Mesodermal cell (in vitro differentiated cells): ENCODE results near the gene INSC.
A peak's percentile ranks its signal among the peaks of the same experiment; 100 is the strongest.

Source experiments
- H3K27ac ChIP-seq: 2 replicates; pipeline ENCODE4 v1.7.0; 2013; ENCODE audit warnings: mild to moderate bottlenecking, low read depth, low read length, moderate library complexity; ENCODE audit not compliant: severe bottlenecking
- H3K36me3 ChIP-seq: 2 replicates; pipeline ENCODE4 v1.7.1; 2013; ENCODE audit warnings: mild to moderate bottlenecking, low read length, moderate library complexity; ENCODE audit not compliant: control insufficient read depth, insufficient read depth
- H3K4me1 ChIP-seq: one replicate; pipeline ENCODE4 v1.7.1; 2013; ENCODE audit warnings: mild to moderate bottlenecking, low read length; ENCODE audit not compliant: insufficient read depth, control insufficient read depth, poor library complexity, severe bottlenecking
- H3K4me3 ChIP-seq: 2 replicates; pipeline ENCODE4 v1.7.0; 2013; ENCODE audit warnings: low read length, control low read depth, mild to moderate bottlenecking; ENCODE audit not compliant: insufficient read depth, poor library complexity, severe bottlenecking; ENCODE audit errors: extremely low read depth
- H3K9me3 ChIP-seq: 2 replicates; pipeline ENCODE4 v1.7.1; 2013; ENCODE audit warnings: mild to moderate bottlenecking, low read length, moderate library complexity; ENCODE audit not compliant: control insufficient read depth
- WGBS, 2 experiments: methylation state at CpG; one replicate each; pipeline ENCODE4 v1.1.5; 2013; ENCODE audit warnings: missing lambda C conversion rate in 2 of 2; ENCODE audit not compliant: insufficient coverage in 2 of 2; 5-methylcytosine and 5-hydroxymethylcytosine counted together

The INSC gene

DNA sequence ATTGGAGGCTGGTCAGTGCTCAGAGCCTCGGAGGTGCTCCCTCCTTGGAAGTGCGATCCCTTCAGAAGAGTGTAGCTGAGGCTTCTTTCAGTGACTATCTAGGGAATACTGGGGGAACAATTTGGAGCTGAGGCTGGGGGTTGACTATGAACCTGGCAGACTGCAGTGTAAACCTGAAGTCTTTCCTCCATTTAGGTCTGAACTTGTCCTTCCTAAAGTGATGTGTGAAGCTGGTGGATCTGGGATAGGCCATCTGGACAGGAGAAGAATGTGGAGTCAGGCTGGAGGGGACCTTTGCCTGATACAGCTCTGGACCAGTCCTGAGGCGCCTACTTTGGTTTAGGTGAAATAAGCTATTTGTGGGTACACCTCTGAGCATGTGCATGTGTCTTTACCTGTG lies 3.5 kb upstream of the INSC start:
- H3K36me3 ChIP-seq = no peaks in the 10 kb centered on the region
- H3K4me1 ChIP-seq = peaks cover 21% of the 10 kb centered on the region
- no peaks in the 10 kb centered on the region for H3K9me3 ChIP-seq
- WGBS, 2 experiments = 80 to 100% methylated on average over 1 to 2 of the region's 3 CpGs
- no peak overlapping the region for H3K4me3 ChIP-seq
- no peak overlapping the region for H3K27ac ChIP-seq

DNA sequence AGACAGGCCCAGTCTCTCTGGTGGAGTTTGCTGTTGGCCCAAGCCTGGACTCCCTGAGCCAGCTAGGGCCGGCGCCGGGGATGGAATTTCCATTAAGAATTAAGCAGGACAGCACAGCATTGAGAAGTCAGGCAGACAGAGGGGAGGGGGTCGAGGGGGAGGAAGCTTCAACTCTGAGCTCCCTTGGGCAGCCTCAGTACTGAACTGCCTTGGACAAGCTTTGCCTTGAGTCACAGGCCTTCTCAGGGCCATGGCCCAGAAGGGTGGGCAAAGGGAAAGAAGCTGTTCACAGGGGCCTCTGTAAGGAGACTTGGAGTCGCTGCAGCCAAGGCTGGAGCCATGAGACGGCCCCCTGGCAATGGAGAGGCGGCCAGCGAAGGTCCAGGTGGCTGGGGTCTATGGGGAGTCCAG lies 2.6 kb upstream of the INSC start:
- H3K9me3 ChIP-seq = no peaks in the 10 kb centered on the region
- WGBS, 2 experiments = 88 to 89% methylated on average over 5 to 8 of the region's 8 CpGs
- peaks cover 12% of the 10 kb centered on the region for H3K4me1 ChIP-seq

DNA sequence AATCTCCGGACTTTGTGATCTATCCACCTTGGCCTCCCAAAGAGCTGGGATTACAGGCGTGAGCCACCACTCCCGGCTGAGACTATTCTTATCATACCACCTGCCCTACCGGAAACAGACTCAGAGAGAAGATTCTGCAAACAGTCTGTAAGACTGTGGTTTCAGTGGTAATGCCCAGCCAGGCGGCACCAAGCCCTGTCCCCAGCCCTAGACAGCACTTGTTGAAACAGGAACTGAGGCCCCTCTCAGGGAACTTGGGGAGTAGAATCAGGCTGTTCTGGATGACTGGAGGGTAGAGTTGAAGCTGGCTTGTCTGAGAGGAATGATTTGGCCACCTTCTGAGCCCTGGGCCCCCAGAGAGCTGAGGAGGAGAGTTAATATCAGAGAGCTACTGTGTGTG lies 1.3 kb upstream of the INSC start:
- 86 to 96% methylated on average over 3 to 5 of the region's 5 CpGs for WGBS, 2 experiments
- H3K27ac ChIP-seq = no peak overlapping the region
- H3K4me3 ChIP-seq = no peak overlapping the region
- peaks cover 2% of the 10 kb centered on the region for H3K4me1 ChIP-seq
- H3K9me3 ChIP-seq = no peaks in the 10 kb centered on the region
- no peaks in the 10 kb centered on the region for H3K36me3 ChIP-seq

More for the DNA sequence above, 2.6 kb upstream of the INSC start:
- no peak overlapping the region for H3K4me3 ChIP-seq
- H3K36me3 ChIP-seq = no peaks in the 10 kb centered on the region
- H3K27ac ChIP-seq = no peak overlapping the region

DNA sequence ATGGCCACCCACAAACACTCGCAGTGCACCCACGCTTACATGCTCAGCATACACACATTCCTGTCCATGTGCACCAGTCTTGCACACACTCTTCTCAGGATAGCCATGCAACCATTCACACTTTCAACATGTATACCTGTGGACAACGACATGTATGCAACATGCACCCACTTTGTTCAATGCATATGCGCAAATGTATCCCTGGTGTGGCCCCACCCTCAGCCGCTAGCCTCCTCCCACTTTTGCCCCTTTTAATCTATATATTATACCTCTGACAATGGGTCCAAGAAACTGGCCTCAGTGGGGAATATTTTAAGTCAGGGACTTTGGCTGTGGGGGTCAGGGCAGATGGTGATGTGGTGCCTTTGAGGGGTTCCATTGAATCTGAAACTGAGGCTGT lies 963 bp downstream of the INSC start:
- Histone ChIP-seq H3K4me3 (no peak overlapping the region), H3K36me3 (no peaks in the 10 kb centered on the region), H3K4me1 (no peaks in the 10 kb centered on the region), H3K9me3 (no peaks in the 10 kb centered on the region), H3K27ac (no peak overlapping the region)
- 90 to 91% methylated on average over 3 to 4 of the region's 5 CpGs for WGBS, 2 experiments

DNA sequence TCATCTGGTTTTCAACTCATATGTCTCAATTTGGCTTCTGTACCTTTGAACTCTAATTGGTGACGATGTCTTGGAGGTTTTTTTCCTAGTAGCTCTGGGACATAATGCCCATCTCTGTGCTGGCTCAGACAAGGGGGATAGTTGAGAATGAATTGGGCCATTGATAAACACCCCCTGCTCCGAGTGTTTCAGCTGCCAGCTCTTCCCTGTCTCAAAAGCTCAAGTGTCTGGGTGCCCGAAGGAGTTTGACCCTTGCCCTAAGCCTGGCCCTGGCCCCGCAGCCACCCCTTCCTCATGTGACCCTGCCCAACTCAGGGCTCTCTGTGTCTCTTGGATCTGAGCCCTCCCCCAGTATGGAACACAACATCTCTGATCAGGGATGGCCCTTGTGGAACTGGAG lies 3.0 kb downstream of the INSC start:
- H3K27ac ChIP-seq = no peak overlapping the region
- H3K9me3 ChIP-seq = no peaks in the 10 kb centered on the region
- H3K36me3 ChIP-seq = no peaks in the 10 kb centered on the region
- no peaks in the 10 kb centered on the region for H3K4me1 ChIP-seq
- no peak overlapping the region for H3K4me3 ChIP-seq
- WGBS, 2 experiments = 71 to 80% methylated on average over 2 to 3 of the region's 4 CpGs

DNA sequence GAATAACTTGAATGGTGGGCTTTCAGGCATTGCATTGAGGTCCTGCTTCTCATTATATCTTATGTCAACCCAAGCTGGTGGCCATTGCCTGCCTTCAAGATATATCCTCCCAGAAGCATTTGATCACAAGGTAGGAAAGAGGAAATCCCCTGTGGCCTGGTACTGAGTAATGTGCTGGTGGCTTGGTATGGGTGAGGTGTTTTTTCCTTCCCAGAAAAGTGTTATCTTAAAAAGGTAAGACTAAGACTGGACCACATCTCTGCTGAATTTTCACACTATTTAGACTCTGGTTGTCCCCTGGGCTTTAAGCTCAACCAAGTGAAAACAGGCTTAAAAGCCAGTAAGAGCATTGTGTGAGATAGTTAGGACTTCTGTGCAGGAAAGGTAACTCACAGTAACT lies 3.7 kb downstream of the INSC start:
- Histone ChIP-seq H3K4me3 (no peak overlapping the region), H3K9me3 (no peaks in the 10 kb centered on the region), H3K27ac (no peak overlapping the region), H3K4me1 (peaks cover 2% of the 10 kb centered on the region), H3K36me3 (no peaks in the 10 kb centered on the region)

DNA sequence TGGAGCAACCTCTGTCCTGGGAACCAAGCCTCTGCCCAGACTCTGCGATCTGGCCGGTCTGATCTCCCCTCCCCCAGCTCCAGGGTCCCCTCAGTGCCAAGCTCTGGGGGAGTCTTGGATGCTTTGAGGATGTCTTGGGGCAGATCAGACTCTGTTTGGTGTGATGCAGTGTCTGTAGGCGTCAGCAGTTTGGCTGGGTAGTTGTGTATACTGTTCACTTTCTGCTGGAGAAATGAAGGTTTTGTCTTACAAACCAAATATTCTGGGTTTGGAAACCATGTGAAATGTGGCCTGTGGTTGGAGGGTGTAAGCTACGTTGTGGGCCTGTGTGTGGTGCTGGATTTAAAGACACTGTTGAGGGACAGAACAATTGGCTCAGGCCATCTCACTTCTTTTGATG lies 4.6 kb downstream of the INSC start:
- no peak overlapping the region for H3K4me3 ChIP-seq
- peaks cover 9% of the 10 kb centered on the region for H3K4me1 ChIP-seq
- H3K36me3 ChIP-seq = no peaks in the 10 kb centered on the region
- H3K9me3 ChIP-seq = no peaks in the 10 kb centered on the region
- 83 to 86% methylated on average over 1 to 3 of the region's 4 CpGs for WGBS, 2 experiments
- no peak overlapping the region for H3K27ac ChIP-seq

DNA sequence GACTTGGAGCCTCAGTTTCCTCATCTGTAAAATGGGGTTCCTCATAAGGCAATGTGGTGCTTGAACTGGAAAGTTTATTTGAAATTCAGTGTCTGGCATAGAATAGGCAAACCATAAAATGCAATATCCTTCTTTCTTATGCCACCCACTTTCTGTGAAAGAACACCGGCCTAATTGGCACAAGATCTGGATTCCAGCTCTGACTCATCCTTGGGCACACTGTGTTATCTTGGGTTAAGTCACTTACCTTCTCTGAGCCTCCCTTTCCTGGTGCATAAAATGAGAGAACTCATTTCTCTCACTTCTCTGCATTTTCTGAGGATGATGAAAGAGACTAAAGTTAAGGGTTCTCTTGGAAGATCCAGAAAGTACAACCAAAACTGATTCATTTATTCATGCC lies 5.1 kb downstream of the INSC start:
- Histone ChIP-seq H3K36me3 (no peaks in the 10 kb centered on the region), H3K27ac (no peak overlapping the region), H3K4me1 (peaks cover 10% of the 10 kb centered on the region), H3K9me3 (no peaks in the 10 kb centered on the region), H3K4me3 (no peak overlapping the region)
- WGBS, 2 experiments = 60 to 100% methylated on average over 1 of the region's 1 CpG

DNA sequence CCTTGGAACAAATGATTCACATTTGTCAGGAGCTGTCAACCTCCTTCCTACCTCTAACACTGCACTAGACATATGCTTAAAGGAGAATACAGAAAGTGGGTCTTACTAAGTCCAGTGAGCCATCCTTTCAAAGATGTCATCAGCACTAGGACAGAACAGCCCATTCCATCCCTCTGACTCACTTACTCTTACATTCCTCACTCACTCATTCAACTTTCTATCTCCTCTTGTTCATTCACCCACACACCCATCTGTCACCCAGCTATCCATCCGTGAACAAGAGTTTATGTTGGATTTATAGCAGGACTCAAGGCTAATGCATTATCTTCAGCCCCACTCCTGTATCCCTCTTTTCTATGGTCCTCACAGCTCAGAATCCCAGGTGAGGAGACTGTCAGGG lies 9.1 kb downstream of the INSC start:
- peak overlapping the region; percentile 47 for H3K27ac ChIP-seq
- peaks cover 10% of the 10 kb centered on the region for H3K4me1 ChIP-seq
- H3K36me3 ChIP-seq = no peaks in the 10 kb centered on the region
- WGBS, 2 experiments = no CpG with 5 or more reads among the region's 1 CpG
- H3K9me3 ChIP-seq = no peaks in the 10 kb centered on the region
- H3K4me3 ChIP-seq = no peak overlapping the region

DNA sequence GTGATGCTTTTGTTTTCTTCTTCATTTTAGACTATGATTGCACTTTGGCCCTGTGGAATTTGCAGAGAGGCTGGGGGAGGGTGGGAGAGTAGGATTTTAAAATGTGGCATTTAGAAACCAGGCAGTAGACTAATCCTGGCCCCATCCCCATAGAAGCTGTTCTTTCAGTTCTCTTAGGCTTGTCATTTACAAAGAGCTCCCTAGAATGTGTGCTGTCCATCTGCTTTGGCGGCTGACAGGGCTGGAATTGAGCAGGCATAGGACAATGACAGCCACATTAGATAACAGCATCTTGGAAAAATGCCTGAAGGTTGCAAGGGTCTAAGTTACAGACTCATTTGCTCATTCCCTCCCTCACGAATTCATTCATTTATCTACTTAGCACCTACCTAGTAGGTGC lies 9.8 kb downstream of the INSC start:
- WGBS, 2 experiments = 75 to 89% methylated on average over 1 to 2 of the region's 2 CpGs

DNA sequence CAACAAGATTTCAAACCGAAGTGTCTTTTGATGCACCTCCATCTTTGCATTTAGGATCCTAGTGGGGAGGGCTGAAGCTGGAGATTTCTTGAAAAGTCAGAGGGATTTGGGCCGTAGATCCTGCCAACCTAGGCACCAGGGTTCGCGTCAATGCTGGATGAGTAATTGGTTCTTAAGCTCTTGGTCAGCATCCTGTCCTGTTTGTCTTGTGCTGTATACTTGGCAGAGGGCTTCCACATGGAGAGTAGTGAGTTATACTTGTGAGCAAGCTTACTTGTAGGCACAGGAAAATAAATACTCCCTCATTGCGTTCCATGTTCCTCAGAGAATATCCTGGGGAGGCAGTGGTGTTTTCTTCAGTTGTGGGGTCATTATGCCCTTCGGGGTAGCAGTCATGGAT lies 12.6 kb downstream of the INSC start:
- no peak overlapping the region for H3K27ac ChIP-seq
- H3K4me1 ChIP-seq = peaks cover 10% of the 10 kb centered on the region
- WGBS, 2 experiments = 80 to 100% methylated on average over 1 of the region's 6 CpGs
- H3K36me3 ChIP-seq = no peaks in the 10 kb centered on the region
- H3K4me3 ChIP-seq = no peak overlapping the region
- H3K9me3 ChIP-seq = no peaks in the 10 kb centered on the region

More for the DNA sequence above, 9.8 kb downstream of the INSC start:
- Histone ChIP-seq H3K9me3 (no peaks in the 10 kb centered on the region), H3K4me3 (no peak overlapping the region), H3K4me1 (peaks cover 10% of the 10 kb centered on the region), H3K36me3 (no peaks in the 10 kb centered on the region), H3K27ac (no peak overlapping the region)

DNA sequence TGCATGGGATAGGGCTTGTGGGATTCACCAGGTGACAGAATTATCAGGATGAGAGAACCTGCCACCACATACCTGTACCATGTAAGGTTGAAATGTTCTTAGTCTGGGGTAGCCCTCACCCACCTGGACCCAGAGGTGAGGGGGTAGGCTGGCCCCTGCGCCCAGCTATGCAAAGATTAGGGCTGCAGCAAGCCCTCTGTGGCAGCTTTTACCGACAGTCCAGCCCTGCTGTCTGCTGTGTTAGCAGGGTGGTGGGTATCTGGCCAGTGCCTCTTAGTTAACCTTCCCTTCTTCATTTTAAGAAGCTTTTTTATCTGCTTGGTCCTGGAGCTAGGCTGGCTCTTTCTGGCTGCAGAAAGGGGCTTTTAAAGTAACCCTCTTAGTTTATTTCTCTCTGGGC lies 13.9 kb downstream of the INSC start:
- no peaks in the 10 kb centered on the region for H3K36me3 ChIP-seq
- H3K27ac ChIP-seq = no peak overlapping the region
- H3K9me3 ChIP-seq = no peaks in the 10 kb centered on the region
- H3K4me1 ChIP-seq = peaks cover 6% of the 10 kb centered on the region
- 63 to 100% methylated on average over 1 to 2 of the region's 2 CpGs for WGBS, 2 experiments
- H3K4me3 ChIP-seq = no peak overlapping the region
